Activated naive CD8-positive, alpha-beta T cell treated with anti-CD3 and anti-CD28 coated beads, Interleukin-2, amount 10 ng/mL, durations not matched to agents 7 days and 5 days (primary cell): Measurements from ENCODE around the gene ZFYVE19. TPM values are rescaled to one million over a fixed set of nuclear protein-coding genes. Genes with fewer than 3 reads are reported as not detected.
"Not testable (repeated sequence)": the region's sequence is repeated elsewhere in the genome, so short reads cannot be mapped to it uniquely, and the experiment has no call there.

ENCODE experiments used
- ATAC-seq: fragments of 150-1000 bp; cut with Tn5 transposase; one replicate; pipeline ENCODE4 v1.10.0; 2021; ENCODE audit warnings: low read depth, moderate library complexity
- POLR2A ChIA-PET: fragments of 350-600 bp; sonication (Branson Sonifier 250); formaldehyde crosslinking; loops from one replicate; lab custom pipeline; 2021; ENCODE audit warnings: antibody characterized with exemption; lab: Charles Lee
- DNase-seq: peaks from one replicate; pipeline ENCODE4 v3.0.0; 2021
- H3K27ac Mint-ChIP-seq: one replicate; pipeline ENCODE4 v1.8.0; 2022; ENCODE audit warnings: mild to moderate bottlenecking, mixed read lengths
- H3K27me3 Mint-ChIP-seq: one replicate; pipeline ENCODE4 v1.8.0; 2022; ENCODE audit warnings: mild to moderate bottlenecking, moderate library complexity, mixed read lengths
- H3K36me3 Mint-ChIP-seq: one replicate; pipeline ENCODE4 v1.8.0; 2021; ENCODE audit warnings: mild to moderate bottlenecking, mixed read lengths
- H3K4me1 Mint-ChIP-seq: one replicate; pipeline ENCODE4 v1.8.0; 2021; ENCODE audit warnings: mixed read lengths
- H3K4me3 Mint-ChIP-seq: one replicate; pipeline ENCODE4 v1.8.0; 2022; ENCODE audit warnings: mild to moderate bottlenecking, moderate library complexity, mixed read lengths
- H3K9me3 Mint-ChIP-seq: one replicate; pipeline ENCODE4 v1.8.0; 2021; ENCODE audit warnings: mixed read lengths
- total RNA-seq, 2 experiments: library from RNA; stranded (reverse); gene quantifications; one replicate each; pipeline ENCODE4 v1.2.3, GENCODE V29; 2021

Gene ZFYVE19
- total RNA-seq, 2 experiments from 2014 or later, result 30.1 to 31.7 TPM

GRCh38 chr15:40847223-40847961, 40.5 kb downstream of the ZFYVE19 start:
- DNase-seq, result no peak
- no peak for ATAC-seq
- peak overlapping the region; percentile 28 for H3K4me3 Mint-ChIP-seq
- H3K36me3 Mint-ChIP-seq, result peaks cover 2% of the 10 kb centered on the region
- peaks cover 27% of the 10 kb centered on the region for H3K27me3 Mint-ChIP-seq
- POLR2A ChIA-PET, result interaction anchor here (1.4 kb wide), 1 partner anchor 47 kb away, joined by 5 read pairs; the partner anchor contains the start of gene VPS18
- H3K9me3 Mint-ChIP-seq, result no peaks in the 10 kb centered on the region
- peaks cover 24% of the 10 kb centered on the region for H3K4me1 Mint-ChIP-seq
- H3K27ac Mint-ChIP-seq, result no peak overlapping the region

- Mint-ChIP-seq H3K4me1 (peaks cover 16% of the 10 kb centered on the region), H3K27ac (no peak overlapping the region), H3K9me3 (no peaks in the 10 kb centered on the region), H3K4me3 (no peak overlapping the region), H3K36me3 (no peaks in the 10 kb centered on the region), H3K27me3 (peaks cover 11% of the 10 kb centered on the region)
- ATAC-seq (no peak), DNase-seq (no peak)
- POLR2A ChIA-PET, result no interaction called here
Observed at GRCh38 chr15:40850576-40851112, 43.8 kb downstream of the ZFYVE19 start.

- DNase-seq (no peak), ATAC-seq (no peak)
- H3K9me3 Mint-ChIP-seq, result no peaks in the 10 kb centered on the region
- no peaks in the 10 kb centered on the region for H3K36me3 Mint-ChIP-seq
- H3K27me3 Mint-ChIP-seq, result peaks cover 5% of the 10 kb centered on the region
- POLR2A ChIA-PET, result interaction anchor here (0.7 kb wide), 1 partner anchor 246 kb away, joined by 3 read pairs; no protein-coding TSS in a partner anchor
- H3K4me1 Mint-ChIP-seq, result peaks cover 6% of the 10 kb centered on the region
- H3K27ac Mint-ChIP-seq, result no peak overlapping the region
- H3K4me3 Mint-ChIP-seq, result no peak overlapping the region
Observed at GRCh38 chr15:40852529-40852928, 45.6 kb downstream of the ZFYVE19 start.

- Mint-ChIP-seq H3K27me3 (peaks cover 5% of the 10 kb centered on the region), H3K36me3 (no peaks in the 10 kb centered on the region), H3K27ac (no peak overlapping the region), H3K4me3 (no peak overlapping the region), H3K9me3 (no peaks in the 10 kb centered on the region), H3K4me1 (peaks cover 7% of the 10 kb centered on the region)
- ATAC-seq (no peak), DNase-seq (no peak)
- POLR2A ChIA-PET, result interaction anchor here (0.7 kb wide), 1 partner anchor 247 kb away, joined by 3 read pairs; no protein-coding TSS in a partner anchor
Observed at GRCh38 chr15:40853241-40853890, 46.5 kb downstream of the ZFYVE19 start.

- no peak for ATAC-seq
- H3K4me3 Mint-ChIP-seq, result no peak overlapping the region
- no peak for DNase-seq
- peaks cover 10% of the 10 kb centered on the region for H3K4me1 Mint-ChIP-seq
- POLR2A ChIA-PET, result interaction anchor here (0.6 kb wide), 1 partner anchor 160 kb away, joined by 3 read pairs; no protein-coding TSS in a partner anchor
- H3K36me3 Mint-ChIP-seq, result no peaks in the 10 kb centered on the region
- no peak overlapping the region for H3K27ac Mint-ChIP-seq
- peaks cover 5% of the 10 kb centered on the region for H3K27me3 Mint-ChIP-seq
- no peaks in the 10 kb centered on the region for H3K9me3 Mint-ChIP-seq
Observed at GRCh38 chr15:40854161-40854560, 47.3 kb downstream of the ZFYVE19 start.

GRCh38 chr15:40855706-40856234, 48.9 kb downstream of the ZFYVE19 start:
- ATAC-seq, result no peak
- Mint-ChIP-seq H3K4me3 (no peak overlapping the region), H3K9me3 (no peaks in the 10 kb centered on the region), H3K36me3 (no peaks in the 10 kb centered on the region), H3K4me1 (peaks cover 15% of the 10 kb centered on the region), H3K27ac (no peak overlapping the region), H3K27me3 (peaks cover 4% of the 10 kb centered on the region)
- no peak for DNase-seq
- POLR2A ChIA-PET, result no interaction called here

GRCh38 chr15:40856746-40857145, 49.9 kb downstream of the ZFYVE19 start:
- POLR2A ChIA-PET, result interaction anchor here (1.6 to 4.4 kb wide), 2 partner anchors 38 to 375 kb away, joined by 4 to 41 read pairs; partner anchors contain the start of genes CHP1 and VPS18
- Mint-ChIP-seq H3K27me3 (peaks cover 7% of the 10 kb centered on the region), H3K9me3 (no peaks in the 10 kb centered on the region), H3K4me1 (peaks cover 15% of the 10 kb centered on the region), H3K36me3 (no peaks in the 10 kb centered on the region), H3K27ac (no peak overlapping the region), H3K4me3 (no peak overlapping the region)
- ATAC-seq, result no peak
- no peak for DNase-seq

- no peaks in the 10 kb centered on the region for H3K36me3 Mint-ChIP-seq
- no peaks in the 10 kb centered on the region for H3K9me3 Mint-ChIP-seq
- peak; percentile 88 for DNase-seq
- POLR2A ChIA-PET, result interaction anchor here (1.2 to 4.4 kb wide), 8 partner anchors 14 to 374 kb away, joined by 3 to 41 read pairs (median 6); partner anchors contain the start of genes CHP1, RAD51, RHOV and SPINT1
- peaks cover 9% of the 10 kb centered on the region for H3K27me3 Mint-ChIP-seq
- H3K4me1 Mint-ChIP-seq, result peaks cover 15% of the 10 kb centered on the region
- ATAC-seq, result peak; percentile 85
- H3K4me3 Mint-ChIP-seq, result no peak overlapping the region
- H3K27ac Mint-ChIP-seq, result peak overlapping the region; percentile 30
Observed at GRCh38 chr15:40857601-40858341, 50.9 kb downstream of the ZFYVE19 start.

GRCh38 chr15:40858706-40859105, 51.8 kb downstream of the ZFYVE19 start:
- H3K4me1 Mint-ChIP-seq, result peaks cover 15% of the 10 kb centered on the region
- H3K27me3 Mint-ChIP-seq, result peaks cover 10% of the 10 kb centered on the region
- DNase-seq (no peak), ATAC-seq (no peak)
- H3K9me3 Mint-ChIP-seq, result no peaks in the 10 kb centered on the region
- H3K4me3 Mint-ChIP-seq, result no peak overlapping the region
- no peaks in the 10 kb centered on the region for H3K36me3 Mint-ChIP-seq
- POLR2A ChIA-PET, result interaction anchor here (1.0 to 4.4 kb wide), 8 partner anchors 15 to 164 kb away, joined by 3 to 41 read pairs (median 6); partner anchors contain the start of genes RAD51, RHOV, SPINT1 and VPS18
- H3K27ac Mint-ChIP-seq, result no peak overlapping the region

GRCh38 chr15:40859206-40859851, 52.4 kb downstream of the ZFYVE19 start:
- no peaks in the 10 kb centered on the region for H3K9me3 Mint-ChIP-seq
- peaks cover 10% of the 10 kb centered on the region for H3K27me3 Mint-ChIP-seq
- no peaks in the 10 kb centered on the region for H3K36me3 Mint-ChIP-seq
- ATAC-seq, result peak; percentile 91
- DNase-seq, result peak; percentile 83
- H3K4me1 Mint-ChIP-seq, result peaks cover 15% of the 10 kb centered on the region
- no peak overlapping the region for H3K27ac Mint-ChIP-seq
- POLR2A ChIA-PET, result interaction anchor here (1.0 to 4.4 kb wide), 7 partner anchors 14 to 165 kb away, joined by 3 to 41 read pairs (median 7); partner anchors contain the start of genes RAD51, RHOV, SPINT1 and VPS18
- no peak overlapping the region for H3K4me3 Mint-ChIP-seq

GRCh38 chr15:40861147-40861546, 54.3 kb downstream of the ZFYVE19 start:
- H3K4me3 Mint-ChIP-seq, ATAC-seq, POLR2A ChIA-PET, H3K36me3 Mint-ChIP-seq, DNase-seq, H3K9me3 Mint-ChIP-seq, H3K27ac Mint-ChIP-seq: not testable (repeated sequence)
- peaks cover 10% of the 10 kb centered on the region for H3K27me3 Mint-ChIP-seq
- peaks cover 15% of the 10 kb centered on the region for H3K4me1 Mint-ChIP-seq

- Mint-ChIP-seq H3K36me3 (no peaks in the 10 kb centered on the region), H3K27ac (no peak overlapping the region), H3K27me3 (peaks cover 15% of the 10 kb centered on the region), H3K9me3 (no peaks in the 10 kb centered on the region), H3K4me3 (no peak overlapping the region), H3K4me1 (peaks cover 8% of the 10 kb centered on the region)
- POLR2A ChIA-PET, result interaction anchor here (1.2 kb wide), 1 partner anchor 22 kb away, joined by 3 read pairs; no protein-coding TSS in a partner anchor
- ATAC-seq (no peak), DNase-seq (no peak)
Observed at GRCh38 chr15:40863660-40864270, 56.9 kb downstream of the ZFYVE19 start.
